Ovary (tissue), 3 donors: ENCODE results near the gene MEF2D.

Source experiments
- CTCF ChIP-seq, 3 donors: fragments of 450-650 bp in 2 of 3; fragments of 200-600 bp in 1 of 3; IDR thresholded peaks; one replicate each; pipeline versions ENCODE4 v1.5.1 to v1.8.0; 2016 to 2022; ENCODE audit warnings: antibody characterized with exemption in 3 of 3, mild to moderate bottlenecking in 1 of 3
- POLR2A ChIP-seq: fragments of 450-650 bp; IDR thresholded peaks from one replicate; pipeline ENCODE4 v1.6.1; 2017; ENCODE audit warnings: antibody characterized with exemption, mild to moderate bottlenecking, moderate library complexity
- donor health status: DM: no; HTN: no; CAD: no.

GRCh38 chr1:156527584-156527983 is 27.0 kb upstream of the MEF2D start:
- TF ChIP-seq CTCF (IDR thresholded peaks at IDR 0.05) (no peak), POLR2A (no peak)
